ENCODE measurements around the gene EGFR. TPM values are rescaled to one million over a fixed set of nuclear protein-coding genes. Genes with fewer than 3 reads are reported as not detected.

The EGFR gene
- total RNA-seq, 1 donor from 2014 or later = 67.2 TPM

- no peak for DNase-seq (ENCODE audit: low read depth)
- TF ChIP-seq CTCF (IDR thresholded peaks at IDR 0.05; ENCODE audit: insufficient read depth, low read length, poor library complexity, severe bottlenecking) = no peak
- Histone ChIP-seq H3K36me3 (ENCODE audit: control insufficient read depth, insufficient read depth, low read length) (no peaks in the 10 kb centered on the region), H3K4me3 (ENCODE audit: low read depth, low read length) (no peak overlapping the region), H3K27me3 (ENCODE audit: control insufficient read depth, insufficient read depth, low read length) (no peaks in the 10 kb centered on the region)
These were observed 22.4 kb upstream of the EGFR start for GRCh38 chr7:54996391-54996790.

- H3K4me3 ChIP-seq (ENCODE audit: low read depth, low read length) = no peak overlapping the region
- no peak for DNase-seq (ENCODE audit: low read depth)
- no peaks in the 10 kb centered on the region for H3K27me3 ChIP-seq (ENCODE audit: control insufficient read depth, insufficient read depth, low read length)
- TF ChIP-seq CTCF (IDR thresholded peaks at IDR 0.05; ENCODE audit: insufficient read depth, low read length, poor library complexity, severe bottlenecking) = no peak
- H3K36me3 ChIP-seq (ENCODE audit: control insufficient read depth, insufficient read depth, low read length) = no peaks in the 10 kb centered on the region
These were observed 14.2 kb upstream of the EGFR start for GRCh38 chr7:55004579-55004978.

- Histone ChIP-seq H3K36me3 (ENCODE audit: control insufficient read depth, insufficient read depth, low read length) (no peaks in the 10 kb centered on the region), H3K4me3 (ENCODE audit: low read depth, low read length) (no peak overlapping the region), H3K27me3 (ENCODE audit: control insufficient read depth, insufficient read depth, low read length) (no peaks in the 10 kb centered on the region)
- no peak for TF ChIP-seq CTCF (IDR thresholded peaks at IDR 0.05; ENCODE audit: insufficient read depth, low read length, poor library complexity, severe bottlenecking)
- DNase-seq (ENCODE audit: low read depth) = no peak
These were observed 13.5 kb upstream of the EGFR start for GRCh38 chr7:55005241-55005851.

- TF ChIP-seq CTCF (IDR thresholded peaks at IDR 0.05; ENCODE audit: insufficient read depth, low read length, poor library complexity, severe bottlenecking) = no peak
- no peak for DNase-seq (ENCODE audit: low read depth)
- no peaks in the 10 kb centered on the region for H3K27me3 ChIP-seq (ENCODE audit: control insufficient read depth, insufficient read depth, low read length)
These were observed 12.3 kb upstream of the EGFR start for GRCh38 chr7:55006499-55006898.

GRCh38 chr7:55013851-55014250 lies 5.0 kb upstream of the EGFR start:
- no peak for TF ChIP-seq CTCF (IDR thresholded peaks at IDR 0.05; ENCODE audit: insufficient read depth, low read length, poor library complexity, severe bottlenecking)
- no peak for DNase-seq (ENCODE audit: low read depth)
- Histone ChIP-seq H3K36me3 (ENCODE audit: control insufficient read depth, insufficient read depth, low read length) (no peaks in the 10 kb centered on the region), H3K27me3 (ENCODE audit: control insufficient read depth, insufficient read depth, low read length) (no peaks in the 10 kb centered on the region), H3K4me3 (ENCODE audit: low read depth, low read length) (no peak overlapping the region)

More at GRCh38 chr7:55006499-55006898, 12.3 kb upstream of the EGFR start:
- H3K4me3 ChIP-seq (ENCODE audit: low read depth, low read length) = no peak overlapping the region
- no peaks in the 10 kb centered on the region for H3K36me3 ChIP-seq (ENCODE audit: control insufficient read depth, insufficient read depth, low read length)
